Activated CD4-positive, alpha-beta T cell treated with anti-CD3 and anti-CD28 coated beads for 24 hours (primary cell): Measurements from ENCODE around the gene UBL4B.

Experiments
- DNase-seq, 2 donors: peaks; one replicate each; pipeline ENCODE4 v3.0.0-alpha.2; 2020; ENCODE audit warnings: low read depth in 2 of 2

UBL4B gene

DNA sequence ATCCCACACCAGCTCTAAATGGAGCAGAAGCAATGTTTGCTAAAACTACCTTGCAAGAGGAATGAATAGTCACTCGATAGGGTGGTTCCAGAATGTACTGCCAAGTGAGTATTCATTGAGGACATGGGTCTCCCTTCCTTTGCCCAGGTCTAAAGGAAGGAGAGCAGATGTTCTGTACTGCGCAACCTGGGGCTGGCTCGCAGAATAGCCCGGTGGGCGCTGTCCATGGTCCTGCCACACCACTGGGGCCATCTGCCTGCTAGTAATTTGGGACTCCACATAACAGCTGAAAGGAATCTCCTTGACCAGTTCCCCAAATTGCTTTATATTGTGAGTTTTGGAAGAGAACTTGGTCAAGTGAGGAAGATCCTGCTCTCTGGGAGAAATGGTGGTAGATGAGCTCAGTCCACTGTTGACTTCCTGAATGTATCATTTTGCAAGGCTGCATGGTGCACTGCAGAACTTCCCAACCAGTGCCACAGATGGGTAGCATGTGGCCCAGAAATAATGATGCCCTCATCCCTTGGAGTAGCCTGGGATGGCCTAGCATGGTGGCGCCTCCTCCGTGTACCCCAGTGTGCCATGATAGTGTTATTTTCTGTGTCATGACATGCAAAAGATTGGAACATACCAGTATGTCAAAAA, 43.8 kb downstream of the UBL4B start:
- peak; percentile 3 to 28 for DNase-seq

DNA sequence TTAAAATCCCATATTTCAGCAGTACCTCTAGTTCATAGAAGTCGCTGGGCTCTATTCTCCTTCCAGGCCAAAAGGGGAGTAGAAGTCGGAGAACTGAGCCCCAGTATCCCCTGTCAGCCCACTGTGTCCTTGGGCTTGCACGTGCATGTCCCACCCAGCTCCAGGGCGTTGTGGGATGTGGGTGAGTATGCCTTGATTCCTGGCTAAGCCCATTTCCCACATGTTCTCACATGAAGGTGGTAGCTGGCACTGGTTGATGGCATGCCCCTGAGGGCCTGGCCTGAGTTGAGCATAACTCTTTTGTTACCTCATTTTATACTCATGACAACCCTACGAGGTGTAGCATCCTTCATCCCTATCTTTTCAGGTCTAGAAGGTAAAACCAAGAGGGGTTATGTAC, 46.0 kb downstream of the UBL4B start:
- DNase-seq: no peak

DNA sequence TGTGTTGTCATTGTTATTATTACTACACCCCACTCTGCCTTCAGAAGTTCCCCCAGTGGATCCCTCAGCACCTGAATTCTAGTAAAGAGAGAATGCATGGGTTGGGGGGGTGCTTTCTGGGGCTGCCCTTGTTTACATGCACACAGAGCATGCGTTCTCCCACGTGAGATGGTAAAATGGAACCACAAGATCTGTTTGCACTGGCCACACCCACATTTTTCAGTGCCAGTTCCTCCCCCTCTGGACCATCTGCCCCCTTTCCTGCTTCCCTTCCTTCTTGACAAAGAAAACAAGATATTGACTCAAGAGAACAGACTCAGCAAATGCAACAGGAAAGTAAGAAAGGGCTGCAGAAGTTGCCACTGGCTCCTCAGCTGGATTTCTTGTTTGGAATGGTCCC, 46.9 kb downstream of the UBL4B start:
- DNase-seq: no peak

DNA sequence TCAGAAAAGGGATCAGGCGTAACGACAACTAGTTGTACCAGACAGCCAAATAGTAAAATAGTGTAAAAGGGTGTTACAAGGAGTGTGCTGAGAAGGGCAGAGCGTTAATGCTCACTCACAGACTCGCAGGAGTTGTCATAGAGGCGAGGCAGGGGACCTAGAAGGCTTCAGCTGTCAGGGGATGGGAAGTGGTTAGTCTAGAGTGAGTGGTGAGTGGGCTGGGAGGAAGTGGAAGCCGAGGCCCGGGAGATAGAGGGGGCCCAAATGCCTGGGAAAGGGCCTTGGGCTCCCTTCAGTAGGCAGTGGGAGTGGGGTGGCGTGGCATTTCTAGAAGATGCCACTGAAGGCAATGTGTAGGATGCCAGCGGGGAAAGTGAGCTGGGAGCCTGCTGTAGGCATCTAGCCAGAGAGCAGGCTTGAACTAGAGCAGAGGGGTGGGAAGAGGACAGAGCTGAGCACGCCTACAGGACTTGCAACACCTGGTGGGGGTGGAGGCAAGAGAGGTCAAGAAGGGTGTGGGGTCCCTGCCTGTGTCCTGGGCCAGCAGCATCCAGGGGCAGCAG, 48.4 kb downstream of the UBL4B start:
- no peak for DNase-seq

DNA sequence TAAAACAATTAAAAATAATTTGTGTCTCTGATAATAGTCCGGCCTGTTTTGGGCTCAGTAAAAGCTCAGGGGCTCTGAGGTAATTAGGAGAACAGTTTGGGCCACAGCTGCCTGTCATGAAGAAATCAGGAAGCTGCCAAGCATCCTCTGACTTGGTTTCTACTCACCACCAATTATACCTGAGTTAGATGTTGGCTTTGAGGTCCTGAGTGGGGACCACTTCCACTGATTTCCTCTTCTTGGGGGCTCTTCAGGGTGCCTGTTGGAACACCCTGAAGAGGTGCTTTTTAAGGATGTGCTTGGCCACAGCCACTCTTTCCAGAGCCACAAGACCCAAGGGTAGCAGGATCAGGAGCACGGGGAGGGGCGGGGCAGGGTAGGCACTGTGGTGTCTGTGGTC, 48.9 kb downstream of the UBL4B start:
- no peak for DNase-seq

DNA sequence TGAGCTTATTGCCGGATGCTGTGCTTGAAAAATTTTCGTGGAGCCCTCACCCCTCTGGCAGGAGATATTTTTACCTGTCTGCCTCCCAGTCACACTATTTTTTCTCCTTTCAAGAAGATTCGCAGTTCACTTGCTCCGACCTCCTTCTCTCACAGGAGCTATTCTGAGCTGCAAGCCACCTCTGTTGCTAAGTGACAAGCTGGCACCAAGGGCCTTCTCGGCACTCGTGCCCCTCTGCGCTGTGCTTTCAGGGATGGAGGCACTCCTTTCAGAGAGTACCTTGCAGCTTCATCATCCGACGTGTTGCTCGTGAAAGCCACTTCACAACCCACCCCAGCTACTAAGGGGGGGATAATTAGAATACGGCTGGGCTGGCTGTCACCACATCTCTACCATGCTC, 49.6 kb downstream of the UBL4B start:
- DNase-seq: no peak
